Skin epidermis (tissue), 12 donors: Measurements from ENCODE around the gene FAM216A.
A peak's percentile ranks its signal among the peaks of the same experiment; 100 is the strongest.
"Not testable (repeated sequence)": the region's sequence is repeated elsewhere in the genome, so short reads cannot be mapped to it uniquely, and the experiment has no call there.

Experiments
- H3K27ac ChIP-seq, 21 experiments: fragments of 200-600 bp; sonication (generic) in 11 of 21; one replicate each; pipeline ENCODE4 v1.5.0; 2020; ENCODE audit warnings: mild to moderate bottlenecking in 3 of 21, inconsistent platforms in 2 of 21, moderate library complexity in 2 of 21
- H3K4me3 ChIP-seq, 7 experiments: fragments of 200-600 bp; sonication (generic) in 2 of 7; one replicate each; pipeline ENCODE4 v1.5.0; 2020; ENCODE audit warnings: inconsistent platforms in 2 of 7, mild to moderate bottlenecking in 2 of 7, moderate library complexity in 1 of 7

FAM216A gene, protein sequence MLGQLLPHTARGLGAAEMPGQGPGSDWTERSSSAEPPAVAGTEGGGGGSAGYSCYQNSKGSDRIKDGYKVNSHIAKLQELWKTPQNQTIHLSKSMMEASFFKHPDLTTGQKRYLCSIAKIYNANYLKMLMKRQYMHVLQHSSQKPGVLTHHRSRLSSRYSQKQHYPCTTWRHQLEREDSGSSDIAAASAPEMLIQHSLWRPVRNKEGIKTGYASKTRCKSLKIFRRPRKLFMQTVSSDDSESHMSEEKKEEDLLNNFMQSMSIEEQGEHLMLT

DNA sequence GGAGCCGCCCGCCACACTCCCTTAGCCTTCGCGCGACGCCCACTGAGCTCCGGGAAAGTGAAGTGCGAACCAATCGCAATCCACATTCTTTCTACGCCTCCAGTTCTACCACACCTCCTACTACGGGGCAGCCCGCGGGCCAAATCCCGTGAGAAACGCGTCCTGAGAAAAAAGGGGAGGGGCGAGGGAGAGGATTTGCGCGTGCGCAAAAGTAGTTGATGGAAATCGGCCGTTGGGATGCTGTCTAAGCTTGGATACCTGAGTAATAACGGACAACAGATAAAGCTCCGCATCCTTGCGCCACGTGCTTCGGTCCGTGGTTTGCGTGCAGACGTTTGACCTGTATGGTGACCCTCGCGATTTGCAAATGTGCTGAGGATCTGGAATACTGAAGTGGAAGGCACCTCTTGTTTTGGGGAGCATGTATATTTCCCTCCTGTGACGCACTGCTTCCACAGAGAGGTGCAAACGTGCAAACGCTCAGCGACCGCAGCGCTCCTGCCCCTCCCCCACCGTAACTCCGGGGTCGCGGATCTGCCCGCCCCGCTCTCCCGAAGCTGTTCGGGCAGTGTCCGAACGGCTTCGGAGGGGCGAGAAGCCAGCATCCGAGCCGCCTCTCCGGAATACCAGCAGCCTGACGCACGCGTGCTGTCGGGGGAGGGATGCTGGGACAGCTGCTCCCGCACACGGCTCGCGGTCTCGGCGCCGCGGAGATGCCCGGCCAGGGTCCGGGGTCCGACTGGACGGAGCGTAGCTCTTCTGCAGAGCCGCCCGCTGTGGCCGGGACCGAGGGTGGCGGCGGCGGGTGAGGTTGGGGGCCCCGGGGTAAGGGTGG is at the start of gene FAM216A, which contains the start of gene GPN3:
Gene FAM216A (plus strand): TSS at position 632 of the 835 bp plus-strand sequence. CDS start 31 bp downstream, at position 663.
Gene GPN3 (minus strand): TSS at position 44 of the 835 bp plus-strand sequence. CDS start 54 bp downstream, outside the sequence.
- Histone ChIP-seq H3K4me3 (peak within 1 kb of the TSS; percentile 52 to 81 (median 72)), H3K27ac (peak within 1 kb of the TSS; percentile 64 to 94 (median 86))

DNA sequence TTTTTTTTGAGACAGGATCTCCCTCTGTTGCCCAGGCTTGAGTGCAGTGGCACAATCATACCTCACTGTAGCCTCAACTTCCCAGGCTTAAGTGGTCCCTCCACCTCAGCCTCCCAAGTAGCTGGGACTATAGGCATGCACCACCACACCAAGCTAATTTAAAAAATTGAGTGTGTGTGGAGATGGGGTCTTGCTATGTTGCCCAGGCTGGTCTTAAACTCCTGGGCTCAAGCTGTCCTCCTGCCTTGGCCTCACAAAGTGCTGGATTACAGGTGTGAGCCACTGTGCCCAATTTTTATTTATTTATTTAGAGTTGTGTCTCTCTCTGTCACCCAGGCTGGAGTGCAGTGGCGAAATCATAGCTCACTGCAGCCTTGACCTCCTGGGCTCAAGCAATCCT is 48.0 kb upstream of the FAM216A start:
- H3K27ac ChIP-seq, H3K4me3 ChIP-seq: not testable (repeated sequence)

DNA sequence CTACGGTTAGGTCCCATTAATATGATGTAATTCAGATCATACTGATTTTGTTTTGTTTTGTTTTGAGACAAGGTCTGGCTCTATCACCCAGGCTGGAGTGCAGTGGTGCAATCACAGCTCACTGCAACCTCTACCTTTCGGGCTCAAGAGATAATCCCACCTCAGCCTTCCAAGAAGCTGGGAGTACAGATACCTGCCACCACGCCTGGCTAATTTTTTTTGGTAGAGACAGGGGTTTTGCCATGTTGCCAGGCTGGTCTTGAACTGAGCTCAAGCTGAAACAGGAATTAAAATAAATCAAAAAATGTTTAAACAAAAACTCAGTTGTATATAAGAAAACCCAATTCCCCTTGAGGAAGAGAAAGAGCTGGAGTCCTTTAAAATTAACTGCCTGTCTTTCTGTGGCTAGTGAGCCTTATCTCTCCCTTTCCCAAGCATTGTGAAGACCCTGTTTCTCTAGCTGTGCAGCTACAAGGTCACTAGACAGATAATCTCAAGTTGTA is 47.4 kb upstream of the FAM216A start:
- Histone ChIP-seq H3K27ac (no peak overlapping the region), H3K4me3 (no peak overlapping the region)

DNA sequence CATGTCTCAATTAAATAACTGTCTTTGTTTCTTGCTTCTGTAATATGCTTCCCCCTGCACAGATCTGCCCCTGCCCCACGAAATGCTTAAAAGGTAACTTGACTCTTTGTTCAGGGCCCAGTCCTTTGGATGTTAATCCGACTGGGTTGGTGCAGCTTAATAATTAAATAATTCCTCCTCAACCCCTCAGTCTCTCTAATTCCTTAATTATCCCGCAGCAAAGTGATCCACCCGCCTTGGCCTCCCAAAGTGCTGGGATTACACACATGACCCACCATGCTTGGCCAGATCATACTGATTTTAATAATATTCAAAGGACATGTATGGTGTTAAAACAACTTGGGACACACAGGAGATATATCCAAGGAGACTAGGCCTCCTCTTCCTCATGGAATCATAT is 46.9 kb upstream of the FAM216A start:
- H3K27ac ChIP-seq = no peak overlapping the region

DNA sequence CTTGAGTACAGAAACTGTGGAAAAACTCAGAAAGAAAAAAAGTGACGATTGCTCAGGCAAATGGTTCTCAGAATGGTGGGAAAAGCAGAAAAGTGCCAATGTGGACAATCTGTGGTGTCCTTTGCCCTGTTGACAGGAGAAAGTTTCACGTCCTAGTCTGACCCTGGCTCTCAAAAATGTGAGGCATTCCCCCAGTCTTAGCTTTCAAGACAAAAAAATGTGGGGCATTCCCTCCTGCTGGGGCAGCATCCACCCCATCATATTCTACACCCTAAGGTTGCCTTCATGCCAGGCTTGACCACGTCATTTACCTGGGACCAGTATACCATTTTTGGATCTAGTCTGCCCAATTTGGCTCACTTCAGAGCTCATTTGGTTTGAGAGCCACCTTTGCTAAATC is 44.4 kb upstream of the FAM216A start:
- Histone ChIP-seq H3K4me3 (no peak overlapping the region), H3K27ac (no peak overlapping the region)

More for the DNA sequence above, 46.9 kb upstream of the FAM216A start:
- no peak overlapping the region for H3K4me3 ChIP-seq

DNA sequence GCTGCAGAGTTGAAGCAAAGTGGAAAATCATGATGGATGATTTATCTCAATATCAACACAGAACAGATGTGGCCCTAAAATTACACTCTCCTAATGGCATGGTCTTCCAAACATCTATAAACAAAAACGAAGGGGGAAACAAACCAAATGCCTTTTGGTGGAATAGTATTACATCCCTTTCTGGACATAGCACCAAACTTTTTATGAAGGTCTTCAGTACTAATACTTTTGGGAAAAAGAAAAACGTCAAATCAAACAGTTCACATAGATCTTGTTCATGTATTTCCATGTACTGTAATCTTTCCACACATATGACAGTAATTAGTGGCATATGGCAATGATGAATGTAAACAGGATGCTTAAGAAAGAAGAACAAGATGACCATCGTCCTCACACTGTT is 42.2 kb upstream of the FAM216A start:
- H3K27ac ChIP-seq = no peak overlapping the region
- no peak overlapping the region for H3K4me3 ChIP-seq

DNA sequence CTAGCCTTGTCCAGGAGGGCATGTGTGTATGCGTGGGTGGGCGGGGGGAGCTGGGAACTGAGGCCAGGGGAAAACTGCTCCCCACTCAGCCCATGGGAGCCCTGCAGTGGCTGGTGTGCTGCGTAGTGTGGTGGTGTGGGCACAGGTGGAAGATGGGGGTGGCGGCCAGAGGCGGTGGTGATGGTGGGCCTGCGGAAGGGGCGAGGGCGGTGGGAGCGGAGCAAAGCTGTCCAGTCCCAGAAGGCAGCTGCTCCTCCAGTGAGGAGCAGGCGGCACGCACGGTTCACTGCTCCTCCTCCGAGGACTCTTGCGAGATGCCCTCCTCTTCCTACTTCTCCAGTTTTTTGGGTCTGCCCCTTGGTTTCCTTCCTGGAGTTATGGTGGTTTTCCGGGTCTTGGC is 39.0 kb upstream of the FAM216A start:
- H3K27ac ChIP-seq, H3K4me3 ChIP-seq: not testable (repeated sequence)

DNA sequence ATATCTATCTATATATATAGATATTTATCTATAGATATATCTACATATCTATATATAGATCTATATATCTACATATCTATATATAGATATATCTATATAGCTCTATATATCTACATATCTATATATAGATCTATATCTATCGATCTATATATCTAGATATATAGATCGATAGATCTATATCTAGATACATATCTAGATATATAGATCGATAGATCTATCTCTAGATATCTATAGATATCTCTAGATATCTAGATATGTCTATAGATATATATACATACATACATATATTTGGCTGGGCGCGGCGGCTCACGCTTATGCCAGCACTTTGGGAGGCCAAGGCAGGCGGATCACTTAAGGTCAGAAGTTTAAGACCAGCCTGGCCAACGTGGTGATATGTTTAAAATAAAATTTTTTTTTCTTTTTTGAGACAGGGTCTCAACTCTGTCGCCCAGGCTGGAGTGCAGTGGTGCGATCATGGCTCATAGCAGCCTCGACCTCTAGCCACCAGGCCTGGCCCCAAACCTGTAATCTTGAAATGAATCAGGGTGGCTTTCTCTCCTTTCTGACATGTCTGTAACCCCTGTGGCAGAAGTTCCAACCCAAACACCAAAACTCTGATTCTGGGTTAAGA is 36.6 kb upstream of the FAM216A start:
- Histone ChIP-seq H3K4me3 (peak overlapping the region; percentile 36 to 52 (median 44)), H3K27ac (peak overlapping the region in 10 of 21 experiments; percentile 17 to 81 (median 63))

DNA sequence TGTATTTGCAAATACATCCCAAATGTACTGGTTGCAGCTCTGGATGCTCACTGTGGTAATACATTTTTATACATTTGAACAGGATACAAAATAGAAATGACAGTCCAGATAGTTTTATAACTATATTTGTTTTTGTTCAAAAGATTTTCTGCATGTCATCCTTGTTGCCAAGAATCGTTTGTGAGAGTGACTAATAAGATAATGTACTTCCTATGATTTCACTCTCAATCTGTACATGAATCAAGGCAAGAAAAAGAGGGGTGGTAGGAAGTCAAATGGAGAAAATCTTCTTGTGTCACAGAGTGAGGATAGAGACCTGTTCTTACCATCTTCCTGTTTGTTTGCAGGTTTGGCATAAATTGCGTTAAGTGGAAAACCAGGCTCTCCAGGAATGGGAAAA is 32.4 kb upstream of the FAM216A start:
- Histone ChIP-seq H3K4me3 (no peak overlapping the region), H3K27ac (no peak overlapping the region)

DNA sequence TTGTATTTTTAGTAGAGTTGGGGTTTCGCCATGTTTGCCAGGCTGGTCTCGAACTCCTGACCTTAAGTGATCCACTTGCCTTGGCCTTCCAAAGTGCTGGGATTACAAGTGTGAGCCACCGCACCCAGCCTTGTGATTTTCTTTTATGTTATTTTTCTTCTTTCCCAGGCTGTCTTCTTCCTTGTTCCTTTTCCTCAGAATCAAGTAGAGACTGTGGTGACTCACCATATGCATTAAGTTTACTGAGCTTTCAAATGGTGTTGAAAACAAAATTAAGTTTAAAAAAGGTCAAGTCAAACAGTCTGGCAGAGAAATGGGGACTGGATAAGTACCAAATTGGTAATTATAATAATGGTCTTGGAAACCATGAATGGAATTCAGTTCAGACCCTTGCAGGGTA is 24.2 kb upstream of the FAM216A start:
- Histone ChIP-seq H3K27ac (no peak overlapping the region), H3K4me3 (no peak overlapping the region)

DNA sequence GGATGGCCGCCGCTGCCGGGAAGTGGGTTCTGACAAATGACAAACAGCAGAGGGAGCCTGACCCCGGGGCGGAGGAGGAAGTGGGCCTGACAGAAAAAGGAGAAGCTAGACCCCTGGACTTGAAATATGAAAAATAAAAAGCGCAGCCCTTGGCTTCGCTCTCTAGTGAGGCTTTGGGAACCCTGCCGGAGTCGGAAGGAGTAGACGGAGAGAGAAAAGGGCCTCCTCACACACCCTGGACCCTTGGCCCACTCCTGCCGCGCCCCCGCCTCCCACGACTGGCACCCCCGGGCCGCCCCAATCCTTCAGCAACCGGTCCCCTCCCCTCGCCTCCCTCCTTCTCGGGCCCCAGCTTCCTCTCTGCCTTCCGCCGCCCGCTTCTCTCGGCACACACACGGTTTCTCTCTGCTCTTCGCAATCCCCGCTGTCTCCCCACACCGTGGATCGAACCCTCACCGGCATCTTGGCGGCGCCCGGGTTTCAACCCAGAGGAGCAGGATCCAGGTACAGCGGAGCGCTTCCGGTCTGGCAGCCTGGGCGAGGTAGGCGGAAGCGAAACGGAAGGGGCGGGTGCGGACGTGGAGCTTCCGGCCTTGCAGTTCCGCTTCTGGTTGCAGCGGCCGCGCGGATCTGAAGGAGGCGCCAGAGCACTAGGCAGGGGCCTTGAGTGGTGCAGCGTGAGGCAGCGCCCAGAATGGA is 18.7 kb upstream of the FAM216A start, which contains the start of gene ARPC3:
Gene ARPC3 (minus strand): TSS at position 539 of the 699 bp plus-strand sequence. CDS start 77 bp downstream, at position 462.
- Histone ChIP-seq H3K4me3 (peak within 1 kb of the TSS; percentile 75 to 98 (median 90)), H3K27ac (peak within 1 kb of the TSS; percentile 93 to 99 (median 98))

DNA sequence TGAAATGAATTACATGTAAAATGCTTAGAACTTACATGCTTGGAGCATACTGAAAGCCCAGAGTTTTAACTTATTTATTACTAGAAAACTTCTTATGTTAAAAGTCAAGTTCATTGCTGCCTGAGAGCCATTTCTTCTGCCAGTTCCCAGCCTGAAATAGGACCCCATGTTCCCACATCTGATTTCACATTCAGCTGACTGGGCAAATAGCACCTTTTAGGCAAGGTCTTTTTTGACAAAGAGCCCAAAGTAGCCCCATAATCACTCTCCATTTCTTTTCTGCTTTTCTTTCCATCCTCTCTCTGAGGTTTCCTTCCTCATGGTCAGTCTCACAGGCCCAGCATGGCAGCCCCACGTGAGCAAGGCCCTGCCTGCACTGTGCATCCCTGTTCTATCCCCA is 17.4 kb upstream of the FAM216A start:
- H3K4me3 ChIP-seq = no peak overlapping the region

DNA sequence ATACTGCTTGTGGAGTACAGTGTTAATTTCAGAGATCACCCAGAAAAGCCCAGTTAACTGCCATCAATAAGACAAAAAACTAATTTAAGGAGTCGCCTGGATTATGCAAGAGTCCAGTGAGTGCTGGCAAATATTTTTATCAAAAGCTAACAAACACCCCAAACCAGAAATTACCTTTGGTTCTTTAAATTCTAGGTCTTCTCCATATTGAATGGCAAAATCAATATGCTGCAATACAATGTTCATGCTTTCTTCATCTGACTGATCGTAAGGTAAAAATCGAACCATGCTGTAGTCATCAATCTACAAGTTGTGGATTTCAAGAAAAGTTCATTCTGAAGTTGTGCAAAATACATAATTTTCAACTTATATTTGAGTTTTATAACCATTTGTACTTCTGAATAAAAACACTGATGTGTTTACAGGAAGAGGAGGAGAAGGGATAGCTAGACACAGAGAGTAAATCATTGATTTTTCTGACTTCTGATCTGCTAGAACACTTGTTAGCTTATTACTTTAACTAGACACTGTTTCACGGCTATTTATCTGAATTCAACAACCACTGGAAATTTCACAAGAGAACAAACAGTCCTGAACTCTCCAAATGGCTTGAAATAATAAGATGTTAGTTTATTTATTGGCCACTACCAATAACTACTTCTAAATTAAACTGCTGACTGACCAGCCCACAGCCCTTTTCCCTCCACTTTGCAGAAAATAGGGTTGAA is 14.9 kb upstream of the FAM216A start:
- no peak overlapping the region for H3K27ac ChIP-seq
- H3K4me3 ChIP-seq = no peak overlapping the region

More for the DNA sequence above, 17.4 kb upstream of the FAM216A start:
- peak overlapping the region in 3 of 21 experiments; percentile 17 to 93 (median 34) for H3K27ac ChIP-seq

DNA sequence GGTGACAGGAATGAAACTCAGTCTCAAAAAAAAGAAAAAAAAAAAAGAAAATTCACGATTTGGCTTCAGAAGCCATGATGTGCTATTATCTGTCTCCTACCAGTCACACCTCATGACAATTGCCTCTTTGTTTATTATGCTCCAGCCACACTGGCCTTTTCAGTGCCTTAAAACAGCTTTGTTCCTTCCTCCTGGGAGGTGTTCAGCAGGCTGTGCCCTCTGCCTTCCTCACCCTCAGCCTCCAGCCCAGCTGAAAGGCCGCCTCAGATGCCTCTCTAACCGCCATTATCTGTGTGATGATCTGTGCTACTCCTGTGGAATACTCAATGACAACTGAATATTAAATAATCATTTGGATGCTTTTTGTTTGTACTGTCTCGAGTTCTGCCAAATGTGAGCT is 9.9 kb upstream of the FAM216A start:
- Histone ChIP-seq H3K27ac (no peak overlapping the region), H3K4me3 (no peak overlapping the region)

DNA sequence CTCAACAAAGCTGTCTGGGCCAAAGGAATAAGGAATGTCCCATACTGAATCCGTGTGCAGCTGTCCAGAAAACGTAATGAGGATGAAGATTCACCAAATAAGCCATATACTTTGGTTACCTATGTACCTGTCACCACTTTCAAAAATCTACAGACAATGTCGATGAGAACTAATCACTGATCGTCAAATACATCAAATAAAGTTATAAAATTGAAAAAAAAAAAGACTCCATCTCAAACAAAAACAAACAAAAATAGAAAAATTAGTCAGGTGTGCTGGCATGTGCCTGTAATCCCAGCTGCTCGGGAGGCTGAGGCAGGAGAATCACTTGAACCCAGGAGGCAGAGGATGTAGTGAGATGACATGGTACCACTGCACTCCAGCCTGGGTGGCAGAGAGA is 7.5 kb upstream of the FAM216A start:
- H3K4me3 ChIP-seq, H3K27ac ChIP-seq: not testable (repeated sequence)

DNA sequence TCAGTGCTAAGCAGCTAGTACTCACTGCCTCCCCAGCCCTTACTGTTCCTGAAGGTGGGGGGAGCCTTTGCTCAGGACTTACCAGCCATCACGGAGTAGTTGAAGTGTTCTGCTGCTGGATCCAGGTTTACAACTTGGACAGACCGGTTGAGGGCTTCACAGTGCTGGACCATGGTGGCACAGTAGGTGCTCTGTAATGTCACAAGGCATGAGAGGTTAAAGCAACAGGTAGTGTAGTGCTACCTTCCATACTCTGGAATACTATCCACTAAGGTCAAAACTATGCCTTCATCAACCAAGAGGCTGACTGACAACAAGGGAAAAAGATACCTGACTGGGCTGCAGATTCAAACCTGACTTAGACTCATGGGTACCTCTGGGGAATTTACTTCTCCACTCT is 3.6 kb upstream of the FAM216A start:
- H3K4me3 ChIP-seq = no peak overlapping the region
- H3K27ac ChIP-seq = no peak overlapping the region

DNA sequence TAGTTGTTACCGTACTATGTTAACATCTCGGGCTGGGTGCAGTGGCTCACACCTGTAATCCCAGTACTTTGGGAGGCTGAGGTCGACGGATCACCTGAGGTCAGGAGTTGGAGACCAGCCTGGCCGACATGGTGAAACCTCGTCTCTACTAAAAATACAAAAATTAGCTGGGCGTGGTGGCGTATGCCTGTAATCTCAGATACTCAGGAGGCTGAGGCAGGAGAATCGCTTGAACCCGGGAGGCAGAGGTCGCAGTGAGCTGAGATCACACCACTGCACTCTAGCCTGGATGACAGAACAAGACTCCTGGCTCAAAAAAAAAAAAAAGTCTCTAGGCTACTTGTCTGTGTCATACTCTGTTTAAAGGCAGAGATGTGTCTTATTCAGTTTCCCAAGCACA is 2.9 kb upstream of the FAM216A start:
- not testable (repeated sequence) for H3K4me3 ChIP-seq, H3K27ac ChIP-seq

DNA sequence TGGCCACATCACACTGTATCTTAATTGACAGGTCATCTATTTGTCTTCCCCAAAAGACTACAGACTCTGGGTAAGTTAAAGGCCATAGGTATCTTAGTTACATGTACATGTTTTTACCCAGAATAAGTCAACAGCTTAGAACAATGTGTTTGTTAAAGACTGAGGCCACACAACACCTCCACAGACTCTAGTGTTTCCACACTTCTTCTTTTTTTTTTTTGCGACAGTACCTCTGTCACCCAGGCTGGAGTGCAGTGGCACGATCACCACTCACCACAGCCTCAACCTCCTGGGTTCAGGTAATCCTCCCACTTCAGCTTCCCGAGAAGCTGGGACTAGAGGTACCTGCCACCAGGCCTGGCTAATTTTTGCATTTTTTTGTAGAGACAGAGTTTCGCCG is 1.9 kb upstream of the FAM216A start:
- Histone ChIP-seq H3K4me3 (peak overlapping the region in 1 of 7 experiments; percentile 72), H3K27ac (peak overlapping the region in 8 of 21 experiments; percentile 10 to 87 (median 82))

DNA sequence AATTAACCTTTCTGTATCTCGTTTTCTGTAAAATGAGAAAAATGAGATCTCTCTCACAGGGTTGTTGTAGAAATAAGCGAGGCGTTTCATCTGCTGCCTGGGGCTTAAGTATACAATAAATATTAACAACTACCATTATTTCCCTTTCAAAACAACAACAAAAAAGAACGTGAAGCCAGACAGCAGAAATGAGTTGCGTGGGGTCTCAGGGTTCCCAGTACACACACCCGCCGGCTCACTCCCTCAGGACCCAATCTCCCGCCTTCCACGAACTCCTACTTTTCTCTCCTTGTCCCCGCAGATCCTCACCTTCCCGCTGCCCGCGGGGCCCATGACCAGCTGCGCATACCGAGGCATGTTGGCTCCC is 815 bp upstream of the FAM216A start:
- H3K27ac ChIP-seq = peak overlapping the region in 19 of 21 experiments; percentile 67 to 91 (median 82)
- peak overlapping the region; percentile 52 to 81 (median 72) for H3K4me3 ChIP-seq
